NCI-H748 (cell line): ENCODE data around the gene PLA2G4D.

Experiments
- DNase-seq: peaks from one replicate; lab custom pipeline; 2025; ENCODE audit not compliant: unreplicated experiment; lab: John Stamatoyannopoulos, UW

The PLA2G4D gene

DNA sequence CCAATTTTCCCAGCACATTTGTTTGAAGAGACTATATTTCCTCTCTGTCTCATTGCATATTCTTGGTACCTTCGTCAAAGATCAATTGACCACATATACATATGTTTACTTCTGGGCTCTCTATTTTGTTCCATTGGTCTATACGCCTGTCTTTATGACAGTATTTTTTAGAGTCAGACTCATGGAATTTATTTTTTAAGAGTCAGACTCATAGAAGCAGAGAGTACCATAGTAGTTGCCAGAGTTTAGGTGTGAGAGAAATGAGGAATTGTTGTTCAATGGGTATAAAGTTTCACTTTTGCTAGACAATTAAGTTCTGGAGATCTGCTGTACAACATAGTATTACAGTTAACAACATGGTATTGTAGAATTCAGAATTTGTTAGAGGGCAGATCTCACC lies 35.0 kb upstream of the PLA2G4D start:
- DNase-seq = no peak

GRCh38 chr15:42128476-42128875 lies 34.1 kb upstream of the PLA2G4D start:
- no peak for DNase-seq

DNA sequence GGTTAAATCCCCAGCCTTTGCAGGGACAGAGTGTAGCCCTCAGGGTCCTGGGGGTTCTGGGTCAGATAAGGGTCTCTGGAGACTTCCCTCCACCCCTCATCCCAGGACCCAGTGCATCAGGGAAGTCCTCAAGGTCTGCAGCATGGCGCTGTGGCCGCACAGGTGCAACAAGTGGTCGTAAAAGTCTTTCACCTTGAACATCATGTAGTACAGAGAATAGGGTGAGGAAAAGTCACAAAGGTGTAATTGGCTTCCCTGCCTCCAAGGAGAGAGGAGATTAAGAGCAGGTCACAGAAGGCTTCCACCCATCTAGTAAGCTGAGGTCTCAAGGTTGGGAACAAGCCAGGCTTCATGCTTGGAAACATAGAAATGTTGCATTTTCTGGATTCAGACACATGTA lies 29.2 kb upstream of the PLA2G4D start:
- no peak for DNase-seq

DNA sequence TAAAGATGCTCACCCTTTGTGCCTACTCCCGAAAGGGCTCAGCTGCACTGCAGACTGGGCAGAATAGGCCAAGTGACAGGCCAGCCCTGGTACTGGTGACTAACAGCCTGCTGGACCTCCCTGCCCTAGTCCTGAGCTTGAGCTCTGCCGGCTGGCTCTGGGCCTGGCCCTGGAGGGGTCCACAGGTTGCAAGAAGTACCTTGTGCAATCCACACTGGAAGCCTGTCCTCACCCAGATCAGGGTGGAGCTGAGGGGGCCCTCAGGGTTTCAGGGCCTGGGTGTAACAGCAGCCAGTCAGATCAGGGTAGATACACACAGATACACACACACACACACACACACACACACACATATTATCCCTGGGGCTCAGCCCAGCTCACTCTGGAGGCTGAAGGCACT lies 27.3 kb upstream of the PLA2G4D start:
- no peak for DNase-seq

DNA sequence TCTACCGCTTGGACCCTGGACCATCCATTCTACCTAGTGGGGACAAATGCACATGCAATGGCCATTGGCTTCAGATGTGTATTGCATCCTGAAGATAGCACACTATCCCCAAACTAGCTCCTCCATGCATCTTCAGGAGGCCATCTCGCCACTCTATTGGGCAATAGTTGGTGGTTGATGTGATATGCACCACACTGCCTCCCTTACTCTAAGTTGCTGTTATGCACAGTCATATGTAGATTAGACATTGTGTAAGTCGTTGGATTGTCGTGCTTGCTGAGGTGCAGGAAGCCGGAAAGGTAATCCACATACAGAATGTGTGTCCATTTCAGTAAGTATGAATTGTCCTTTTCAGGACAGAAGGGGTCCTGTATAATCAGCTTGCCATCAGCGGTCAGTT lies 26.7 kb upstream of the PLA2G4D start:
- no peak for DNase-seq

DNA sequence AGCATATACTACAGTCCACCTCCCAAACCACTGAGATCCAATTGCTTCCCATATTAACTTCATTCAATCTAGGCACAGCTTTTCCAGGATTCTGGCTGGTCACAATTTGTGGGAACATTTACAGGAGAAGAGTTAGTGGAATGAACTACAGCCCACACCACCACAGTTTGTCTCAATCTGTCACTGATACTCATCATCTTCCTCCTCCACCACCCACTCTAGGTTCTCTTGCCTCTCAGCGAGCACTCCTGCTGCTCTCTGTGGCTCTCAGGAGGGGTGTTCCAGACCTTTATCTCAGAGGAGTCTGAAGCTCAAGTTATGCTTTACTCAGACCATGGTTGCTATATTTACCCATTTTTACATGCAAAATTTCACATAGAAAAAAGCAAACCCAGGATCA lies 25.9 kb upstream of the PLA2G4D start:
- DNase-seq = no peak

DNA sequence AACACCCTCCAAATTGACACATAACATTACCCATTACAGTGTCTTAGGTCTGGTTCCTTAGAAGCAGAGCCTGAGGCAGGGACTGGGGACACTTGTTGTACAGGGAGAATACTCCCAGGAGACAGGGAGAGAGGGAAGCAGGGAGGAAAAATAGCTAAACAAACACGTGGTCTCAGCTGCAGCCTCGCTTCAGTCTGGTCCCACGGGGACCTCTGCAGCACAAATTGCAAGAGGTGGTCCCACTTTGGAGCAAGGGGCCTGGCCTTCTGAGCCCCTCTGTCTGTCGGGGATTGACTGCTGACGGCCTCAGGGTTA lies 25.0 kb upstream of the PLA2G4D start:
- peak; percentile 12 for DNase-seq

- peak; percentile 21 for DNase-seq
These were observed 24.5 kb upstream of the PLA2G4D start for GRCh38 chr15:42118650-42119445.

GRCh38 chr15:42111924-42112323 lies 17.6 kb upstream of the PLA2G4D start:
- DNase-seq = no peak

- no peak for DNase-seq
These were observed 16.0 kb upstream of the PLA2G4D start for GRCh38 chr15:42110367-42110766.

DNA sequence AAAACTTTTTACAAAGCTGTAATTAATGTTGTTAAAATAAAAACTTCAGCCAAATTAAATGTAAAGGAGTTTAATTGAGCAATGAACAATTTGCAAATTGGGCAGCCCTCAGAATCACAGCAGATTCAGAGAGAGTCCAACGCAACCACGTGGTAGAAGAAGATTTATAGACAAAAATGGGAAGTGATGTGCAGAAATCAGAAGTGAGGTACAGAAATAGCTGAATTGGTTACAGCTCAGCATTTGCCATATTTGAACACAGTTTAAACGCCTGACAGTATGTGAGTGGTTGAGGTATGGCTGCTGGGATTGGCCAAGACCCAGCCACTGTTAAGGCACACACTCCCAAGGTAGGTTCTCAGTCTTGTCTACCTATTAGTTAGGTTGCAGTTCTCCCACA lies 14.4 kb upstream of the PLA2G4D start:
- no peak for DNase-seq

- DNase-seq = no peak
These were observed 13.8 kb upstream of the PLA2G4D start for GRCh38 chr15:42108189-42108588.

DNA sequence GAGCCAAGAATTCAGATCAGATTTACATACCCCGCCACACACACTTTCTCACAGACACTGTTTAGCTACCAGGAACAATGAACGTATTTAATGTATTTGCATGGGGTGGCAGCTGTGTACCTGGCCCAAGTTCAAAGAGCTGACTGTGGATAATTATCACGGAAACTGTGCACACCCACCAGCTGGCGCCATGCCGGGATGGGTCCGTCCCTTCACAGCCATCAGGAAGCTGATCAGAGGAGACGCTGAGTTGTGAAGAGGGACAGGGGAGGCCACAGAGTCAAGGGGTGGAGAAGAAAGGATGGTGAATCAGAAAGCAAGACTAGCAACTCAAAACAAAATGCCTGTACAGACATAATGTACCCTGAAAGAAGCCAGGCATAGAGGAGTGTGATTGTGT lies 13.1 kb upstream of the PLA2G4D start:
- peak; percentile 80 for DNase-seq

DNA sequence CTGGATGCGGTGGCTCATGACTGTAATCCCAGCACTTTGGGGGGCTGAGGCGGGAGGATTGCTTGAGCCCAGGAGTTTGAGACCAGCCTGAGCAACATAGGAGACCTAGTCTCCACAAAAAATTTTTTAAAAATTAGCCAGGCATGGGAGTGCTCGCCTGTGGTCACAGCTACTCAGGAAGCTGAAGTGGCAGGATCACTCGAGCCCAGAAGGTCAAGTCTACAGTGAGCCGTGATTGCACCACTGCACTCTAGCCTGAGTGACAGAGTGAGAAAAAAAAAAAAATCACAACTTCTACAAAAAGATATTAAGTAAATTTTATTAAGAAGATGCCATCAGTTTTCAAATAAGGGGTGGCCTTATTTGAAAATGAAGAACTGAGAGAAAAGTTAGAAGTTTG lies 11.9 kb upstream of the PLA2G4D start:
- no peak for DNase-seq

GRCh38 chr15:42104095-42104891 lies 9.9 kb upstream of the PLA2G4D start:
- no peak for DNase-seq

DNA sequence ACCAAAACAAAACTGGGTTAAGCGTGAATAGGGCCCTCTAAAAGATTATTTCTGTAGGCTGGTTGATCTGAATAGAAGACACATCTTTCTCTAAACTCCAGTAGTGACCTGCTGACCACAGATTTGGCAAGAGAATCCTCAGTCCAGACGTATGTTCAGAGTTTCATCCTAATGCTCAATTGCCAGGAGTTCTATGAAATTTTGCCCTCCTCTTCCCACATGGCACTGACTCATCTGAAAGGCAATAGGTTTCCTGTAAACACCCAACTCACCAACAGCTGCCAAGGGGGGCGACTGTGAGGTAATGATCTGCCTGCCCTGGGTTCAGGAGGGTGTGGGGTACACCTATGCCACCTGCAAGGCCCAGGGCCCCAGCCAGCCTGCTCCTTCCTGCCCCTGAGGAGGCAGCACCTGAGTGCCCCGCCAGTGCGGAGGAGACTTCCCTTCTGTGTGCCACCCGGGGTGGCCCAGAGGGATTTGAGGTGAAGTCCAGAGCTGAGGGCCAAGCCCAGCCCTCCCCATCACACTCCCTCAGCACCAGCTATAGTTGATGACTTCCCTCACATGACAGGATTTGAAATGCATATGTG lies 8.4 kb upstream of the PLA2G4D start:
- no peak for DNase-seq

DNA sequence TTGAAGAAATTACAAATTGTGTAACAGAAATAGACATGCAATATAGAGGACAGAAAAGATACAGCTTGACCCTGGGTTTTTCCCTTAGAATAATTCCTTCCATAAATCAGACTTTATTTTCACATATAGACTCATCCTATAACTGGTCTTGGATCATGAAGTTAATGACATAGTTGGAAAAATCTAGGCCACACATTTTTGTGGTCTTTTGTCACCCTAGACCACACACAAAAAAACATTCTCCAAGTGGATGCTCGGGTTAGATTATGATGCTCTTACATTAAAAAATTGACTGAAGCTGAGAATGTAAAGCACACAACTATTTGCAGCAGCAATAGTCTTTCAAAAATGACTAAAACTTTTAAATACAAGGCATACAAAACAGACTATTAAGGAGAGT lies 7.5 kb upstream of the PLA2G4D start:
- no peak for DNase-seq

DNA sequence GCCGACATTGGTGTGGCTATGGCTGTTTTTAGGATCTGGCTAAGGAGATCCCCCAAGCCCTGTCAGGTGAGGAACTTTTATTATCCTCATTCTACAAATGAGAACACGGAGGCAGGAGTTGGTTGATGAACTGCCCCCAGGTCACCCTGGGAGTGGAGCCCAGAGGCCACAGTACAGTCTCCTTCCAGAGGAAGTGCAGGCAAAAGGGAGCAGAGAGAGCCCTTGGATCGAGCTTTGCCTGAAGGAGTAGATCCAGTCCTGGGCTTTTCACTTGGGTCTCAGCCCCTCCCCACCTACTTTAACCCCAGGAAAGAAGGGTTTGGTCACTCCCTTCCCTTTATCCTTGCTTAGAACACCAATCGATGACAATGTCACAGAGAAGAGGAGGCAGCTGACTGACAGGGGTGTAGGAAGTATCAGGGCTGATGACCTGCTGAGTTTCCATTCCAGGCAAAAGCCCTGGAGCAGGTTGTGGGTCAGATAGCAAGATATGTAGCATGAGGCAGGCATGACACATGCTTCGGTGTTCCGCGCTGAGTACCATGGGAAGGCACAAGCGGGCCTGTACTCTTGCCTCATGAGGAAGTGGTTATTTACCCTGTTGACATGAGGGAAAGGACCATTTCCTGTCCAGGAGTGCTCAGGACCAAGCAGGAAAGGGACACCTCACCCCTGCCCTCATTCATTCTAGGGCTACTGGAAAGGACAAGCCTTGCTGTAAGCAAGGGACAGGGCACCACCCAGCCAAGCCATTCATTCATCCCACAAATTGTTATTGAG lies 5.8 kb upstream of the PLA2G4D start:
- DNase-seq = no peak

GRCh38 chr15:42097018-42097417 lies 2.7 kb upstream of the PLA2G4D start:
- no peak for DNase-seq

- no peak for DNase-seq
These were observed 396 bp downstream of the PLA2G4D start for GRCh38 chr15:42093966-42094365.
